Measurements from ENCODE around the gene RHOB.

The RHOB gene

GRCh38 chr2:20422402-20423271, 24.2 kb upstream of the RHOB start:
- Histone ChIP-seq H3K4me2 (ENCODE audit: low read length) (no peak overlapping the region), H3K27ac (no peak overlapping the region), H3K36me3 (ENCODE audit: control insufficient read depth, insufficient read depth, low read length) (no peaks in the 10 kb centered on the region), H3K79me2 (no peaks in the 10 kb centered on the region), H3K9me3 (ENCODE audit: control insufficient read depth, low read length) (no peaks in the 10 kb centered on the region), H3K4me1 (no peaks in the 10 kb centered on the region), H2AFZ (no peak overlapping the region), H3K4me3 (ENCODE audit: low read depth, low read length) (no peak overlapping the region), H3K27me3 (ENCODE audit: control insufficient read depth, insufficient read depth, low read length) (no peaks in the 10 kb centered on the region), H3K9ac (no peak overlapping the region)
- TF ChIP-seq, protein P1, sequence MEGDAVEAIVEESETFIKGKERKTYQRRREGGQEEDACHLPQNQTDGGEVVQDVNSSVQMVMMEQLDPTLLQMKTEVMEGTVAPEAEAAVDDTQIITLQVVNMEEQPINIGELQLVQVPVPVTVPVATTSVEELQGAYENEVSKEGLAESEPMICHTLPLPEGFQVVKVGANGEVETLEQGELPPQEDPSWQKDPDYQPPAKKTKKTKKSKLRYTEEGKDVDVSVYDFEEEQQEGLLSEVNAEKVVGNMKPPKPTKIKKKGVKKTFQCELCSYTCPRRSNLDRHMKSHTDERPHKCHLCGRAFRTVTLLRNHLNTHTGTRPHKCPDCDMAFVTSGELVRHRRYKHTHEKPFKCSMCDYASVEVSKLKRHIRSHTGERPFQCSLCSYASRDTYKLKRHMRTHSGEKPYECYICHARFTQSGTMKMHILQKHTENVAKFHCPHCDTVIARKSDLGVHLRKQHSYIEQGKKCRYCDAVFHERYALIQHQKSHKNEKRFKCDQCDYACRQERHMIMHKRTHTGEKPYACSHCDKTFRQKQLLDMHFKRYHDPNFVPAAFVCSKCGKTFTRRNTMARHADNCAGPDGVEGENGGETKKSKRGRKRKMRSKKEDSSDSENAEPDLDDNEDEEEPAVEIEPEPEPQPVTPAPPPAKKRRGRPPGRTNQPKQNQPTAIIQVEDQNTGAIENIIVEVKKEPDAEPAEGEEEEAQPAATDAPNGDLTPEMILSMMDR (IDR thresholded peaks at IDR 0.05), result no peak

DNA sequence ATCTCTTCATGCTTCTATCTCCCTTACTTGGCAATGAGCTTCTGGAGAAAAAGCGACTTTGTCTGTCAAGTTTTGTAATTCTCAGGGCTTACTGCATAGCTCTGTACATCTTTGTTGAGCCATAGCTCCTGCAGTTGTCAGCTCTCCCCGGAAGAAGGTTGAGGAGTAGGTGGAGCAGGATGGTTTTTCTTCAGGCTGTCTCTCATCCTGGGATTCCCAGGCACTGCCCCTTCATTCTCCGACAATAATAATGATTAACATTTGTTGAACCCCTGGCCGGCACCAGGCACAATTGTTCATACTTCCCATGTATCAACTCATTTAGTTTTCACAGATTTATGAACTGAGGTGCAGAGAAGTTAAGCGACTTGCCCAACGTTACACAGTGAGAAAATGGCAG, 23.5 kb upstream of the RHOB start:
- no peak overlapping the region for H3K27ac ChIP-seq
- no peaks in the 10 kb centered on the region for H3K36me3 ChIP-seq (ENCODE audit: control insufficient read depth, insufficient read depth, low read length)
- no peak overlapping the region for H3K4me3 ChIP-seq (ENCODE audit: low read depth, low read length)
- no peaks in the 10 kb centered on the region for H3K4me1 ChIP-seq
- no peak overlapping the region for H3K9ac ChIP-seq
- H3K79me2 ChIP-seq, result no peaks in the 10 kb centered on the region
- H2AFZ ChIP-seq, result no peak overlapping the region
- TF ChIP-seq, protein P1 (IDR thresholded peaks at IDR 0.05), result no peak
- no peak overlapping the region for H3K4me2 ChIP-seq (ENCODE audit: low read length)
- no peaks in the 10 kb centered on the region for H3K27me3 ChIP-seq (ENCODE audit: control insufficient read depth, insufficient read depth, low read length)
- no peaks in the 10 kb centered on the region for H3K9me3 ChIP-seq (ENCODE audit: control insufficient read depth, low read length)

- H3K27me3 ChIP-seq (ENCODE audit: control insufficient read depth, insufficient read depth, low read length), result no peaks in the 10 kb centered on the region
- TF ChIP-seq, protein P1 (IDR thresholded peaks at IDR 0.05), result no peak
Measured at GRCh38 chr2:20423847-20424246, 23.0 kb upstream of the RHOB start.

GRCh38 chr2:20424300-20425290, 22.3 kb upstream of the RHOB start:
- no peak overlapping the region for H3K4me3 ChIP-seq (ENCODE audit: low read depth, low read length)
- TF ChIP-seq, protein P1 (IDR thresholded peaks at IDR 0.05), result no peak
- no peaks in the 10 kb centered on the region for H3K79me2 ChIP-seq
- no peaks in the 10 kb centered on the region for H3K9me3 ChIP-seq (ENCODE audit: control insufficient read depth, low read length)
- no peaks in the 10 kb centered on the region for H3K4me1 ChIP-seq
- H3K36me3 ChIP-seq (ENCODE audit: control insufficient read depth, insufficient read depth, low read length), result no peaks in the 10 kb centered on the region
- no peaks in the 10 kb centered on the region for H3K27me3 ChIP-seq (ENCODE audit: control insufficient read depth, insufficient read depth, low read length)
- no peak overlapping the region for H3K9ac ChIP-seq
- no peak overlapping the region for H3K4me2 ChIP-seq (ENCODE audit: low read length)
- no peak overlapping the region for H3K27ac ChIP-seq
- H2AFZ ChIP-seq, result no peak overlapping the region

More at GRCh38 chr2:20423847-20424246, 23.0 kb upstream of the RHOB start:
- Histone ChIP-seq H3K27ac (no peak overlapping the region), H3K9me3 (ENCODE audit: control insufficient read depth, low read length) (no peaks in the 10 kb centered on the region), H3K4me1 (no peaks in the 10 kb centered on the region), H3K4me3 (ENCODE audit: low read depth, low read length) (no peak overlapping the region), H3K9ac (no peak overlapping the region), H2AFZ (no peak overlapping the region), H3K4me2 (ENCODE audit: low read length) (no peak overlapping the region), H3K36me3 (ENCODE audit: control insufficient read depth, insufficient read depth, low read length) (no peaks in the 10 kb centered on the region), H3K79me2 (no peaks in the 10 kb centered on the region)

Measured in parathyroid adenoma (tissue), 2 donors.